ENCODE measurements around the gene GLRX5.

GLRX5 gene

GRCh38 chr14:95536036-95536593 is 1.3 kb downstream of the GLRX5 start:
- no peak for DNase-seq (ENCODE audit: low spot score)

- no peak for DNase-seq (ENCODE audit: low spot score)
These were observed 1.8 kb downstream of the GLRX5 start for GRCh38 chr14:95536671-95537070.

- DNase-seq (ENCODE audit: low spot score): no peak
These were observed 2.6 kb downstream of the GLRX5 start for GRCh38 chr14:95537298-95538089.

GRCh38 chr14:95538801-95539509 is 4.1 kb downstream of the GLRX5 start:
- no peak for DNase-seq (ENCODE audit: low spot score)

GRCh38 chr14:95540236-95540855 is 5.5 kb downstream of the GLRX5 start:
- DNase-seq (ENCODE audit: low spot score): no peak

GRCh38 chr14:95541346-95541745 is 6.5 kb downstream of the GLRX5 start:
- DNase-seq (ENCODE audit: low spot score): no peak

GRCh38 chr14:95541932-95542930 is 7.4 kb downstream of the GLRX5 start:
- DNase-seq (ENCODE audit: low spot score): no peak

GRCh38 chr14:95543021-95543420 is 8.2 kb downstream of the GLRX5 start:
- no peak for DNase-seq (ENCODE audit: low spot score)

GRCh38 chr14:95544588-95544987 is 9.7 kb downstream of the GLRX5 start:
- no peak for DNase-seq (ENCODE audit: low spot score)

GRCh38 chr14:95545515-95546168 is 10.8 kb downstream of the GLRX5 start:
- no peak for DNase-seq (ENCODE audit: low spot score)

GRCh38 chr14:95547272-95547625 is 12.4 kb downstream of the GLRX5 start:
- no peak for DNase-seq (ENCODE audit: low spot score)

GRCh38 chr14:95547626-95548327 is 12.9 kb downstream of the GLRX5 start:
- DNase-seq (ENCODE audit: low spot score): no peak

GRCh38 chr14:95548328-95548929 is 13.6 kb downstream of the GLRX5 start:
- DNase-seq (ENCODE audit: low spot score): no peak

- no peak for DNase-seq (ENCODE audit: low spot score)
These were observed 15.1 kb downstream of the GLRX5 start for GRCh38 chr14:95549656-95550585.

GRCh38 chr14:95551435-95551834 is 16.6 kb downstream of the GLRX5 start:
- no peak for DNase-seq (ENCODE audit: low spot score)

GRCh38 chr14:95553141-95553540 is 18.3 kb downstream of the GLRX5 start:
- DNase-seq (ENCODE audit: low spot score): no peak

GRCh38 chr14:95555053-95555452 is 20.2 kb downstream of the GLRX5 start:
- no peak for DNase-seq (ENCODE audit: low spot score)

- no peak for DNase-seq (ENCODE audit: low spot score)
These were observed 22.4 kb downstream of the GLRX5 start for GRCh38 chr14:95557291-95557690.

GRCh38 chr14:95557832-95558231 is 23.0 kb downstream of the GLRX5 start:
- no peak for DNase-seq (ENCODE audit: low spot score)
